Right lobe of liver (tissue), 6 donors: ENCODE results near the gene WHRN. TPM values are rescaled to one million over a fixed set of nuclear protein-coding genes. Genes with fewer than 3 reads are reported as not detected.
A peak's percentile ranks its signal among the peaks of the same experiment; 100 is the strongest.

Experiments used
- ATAC-seq, 4 donors: fragments of 200-7000 bp; cut with Tn5 transposase; one replicate each; pipeline ENCODE4 v1.9.1; 2020; ENCODE audit warnings: mild to moderate bottlenecking in 4 of 4, moderate library complexity in 4 of 4
- DNase-seq, 3 donors: peaks; one replicate each; pipeline ENCODE4 v3.0.0-alpha.2; 2020
- H3K27ac ChIP-seq, 3 donors: fragments of 200-600 bp; one replicate each; pipeline ENCODE4 v1.8.0; 2022
- H3K27me3 ChIP-seq, 2 donors: fragments of 200-600 bp; one replicate each; pipeline ENCODE4 v1.8.0; 2022
- H3K36me3 ChIP-seq, 4 donors: fragments of 200-600 bp; sonication (generic) in 1 of 4; one replicate each; pipeline versions ENCODE4 v1.5.1 to v1.8.0; 2017 to 2022; ENCODE audit warnings: control low read depth in 1 of 4
- H3K4me1 ChIP-seq, 4 donors: fragments of 200-600 bp; sonication (generic) in 1 of 4; one replicate each; pipeline versions ENCODE4 v1.5.1 to v1.8.0; 2017 to 2022; ENCODE audit warnings: control low read depth in 1 of 4
- H3K4me3 ChIP-seq, 3 donors: fragments of 200-600 bp; one replicate each; pipeline ENCODE4 v1.8.0; 2022
- H3K9me3 ChIP-seq, 4 donors: fragments of 200-600 bp; sonication (generic) in 1 of 4; one replicate each; pipeline versions ENCODE4 v1.5.1 to v1.8.0; 2017 to 2022; ENCODE audit warnings: control low read depth in 1 of 4
- POLR2A ChIP-seq: fragments of 450-650 bp; IDR thresholded peaks from one replicate; pipeline ENCODE4 v1.6.1; 2017; ENCODE audit warnings: antibody characterized with exemption, mild to moderate bottlenecking
- WGBS: methylation state at CpG from one replicate; pipeline ENCODE4 v1.1.6; 2018; ENCODE audit warnings: low coverage, low lambda C conversion rate; ENCODE audit not compliant: insufficient coverage; ENCODE audit errors: missing lambda C conversion rate; 5-methylcytosine and 5-hydroxymethylcytosine counted together
- intact Hi-C, 2 donors: fragments of 100-400 bp; cut with DNase I; formaldehyde crosslinking; loops; one replicate each; pipeline versions ENCODE4 v1.11.2 to v1.14.1; 2022
- total RNA-seq, 6 experiments: library from RNA; depleted of rRNA in 2 of 6; stranded (reverse); fragments of >200 nt in 2 of 6; fragmentation: NEBNext Ultra II Directional in 3 of 6; extraction: Animal tissue kit (Norgen Biotek cat#: 25700) in 3 of 6; gene quantifications; one replicate each; pipeline versions ENCODE4 v1.1.0 to v1.2.4, GENCODE V29; 2016 to 2023
- TF ChIP-seq, protein P1 (sequence below), 4 donors: fragments of 200-600 bp in 3 of 4; fragments of 450-650 bp in 1 of 4; IDR thresholded peaks; one replicate each; pipeline versions ENCODE4 v1.5.1 to v1.8.0; 2016 to 2022; ENCODE audit warnings: antibody characterized with exemption in 4 of 4, mild to moderate bottlenecking in 2 of 4
- donor health status: DM: no; HTN: yes; CAD: no.
- donor health status: DM: no; HTN: no; CAD: no.
- donor health status: DM: no; HTN: no; CAD: no.
- donor health status: DM: no; HTN: yes; CAD: no.
- donor health status: DM: no; HTN: yes; CAD: no.

The WHRN gene
- total RNA-seq, 6 experiments from 2014 or later, result 2.1 to 3.7 (median 2.7) TPM

DNA sequence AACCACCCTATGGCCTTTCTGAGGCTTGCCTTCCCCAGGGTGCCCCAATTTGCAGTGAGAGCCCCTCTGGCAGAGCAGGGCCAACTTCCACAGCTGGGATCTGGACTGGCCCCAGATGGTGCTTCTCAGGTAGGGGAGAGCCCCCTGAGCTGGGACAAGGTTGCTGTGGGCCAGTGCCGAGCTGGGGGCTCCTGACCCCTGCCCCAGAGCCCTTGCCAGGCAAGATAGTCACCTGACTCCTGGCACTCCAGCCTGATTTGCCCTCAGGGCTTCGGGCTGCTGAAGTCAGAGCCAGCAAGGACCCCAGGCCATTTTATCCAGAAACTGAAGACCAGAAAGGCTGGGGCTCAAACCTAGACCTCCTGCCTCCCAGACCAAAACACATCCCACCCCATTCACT, 84.1 kb downstream of the WHRN start:
- Histone ChIP-seq H3K27ac (no peak overlapping the region), H3K4me1 (no peaks in the 10 kb centered on the region), H3K27me3 (no peaks in the 10 kb centered on the region), H3K4me3 (no peak overlapping the region), H3K9me3 (no peaks in the 10 kb centered on the region), H3K36me3 (no peaks in the 10 kb centered on the region)
- TF ChIP-seq POLR2A, result no peak
- TF ChIP-seq, protein P1, sequence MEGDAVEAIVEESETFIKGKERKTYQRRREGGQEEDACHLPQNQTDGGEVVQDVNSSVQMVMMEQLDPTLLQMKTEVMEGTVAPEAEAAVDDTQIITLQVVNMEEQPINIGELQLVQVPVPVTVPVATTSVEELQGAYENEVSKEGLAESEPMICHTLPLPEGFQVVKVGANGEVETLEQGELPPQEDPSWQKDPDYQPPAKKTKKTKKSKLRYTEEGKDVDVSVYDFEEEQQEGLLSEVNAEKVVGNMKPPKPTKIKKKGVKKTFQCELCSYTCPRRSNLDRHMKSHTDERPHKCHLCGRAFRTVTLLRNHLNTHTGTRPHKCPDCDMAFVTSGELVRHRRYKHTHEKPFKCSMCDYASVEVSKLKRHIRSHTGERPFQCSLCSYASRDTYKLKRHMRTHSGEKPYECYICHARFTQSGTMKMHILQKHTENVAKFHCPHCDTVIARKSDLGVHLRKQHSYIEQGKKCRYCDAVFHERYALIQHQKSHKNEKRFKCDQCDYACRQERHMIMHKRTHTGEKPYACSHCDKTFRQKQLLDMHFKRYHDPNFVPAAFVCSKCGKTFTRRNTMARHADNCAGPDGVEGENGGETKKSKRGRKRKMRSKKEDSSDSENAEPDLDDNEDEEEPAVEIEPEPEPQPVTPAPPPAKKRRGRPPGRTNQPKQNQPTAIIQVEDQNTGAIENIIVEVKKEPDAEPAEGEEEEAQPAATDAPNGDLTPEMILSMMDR (IDR thresholded peaks at IDR 0.05), result no peak
- ATAC-seq, result no peak
- DNase-seq, result peak in 1 of 3 donors; percentile 37
- intact Hi-C loops, result no loop called here
- WGBS, result no CpG with 5 or more reads among the region's 2 CpGs

DNA sequence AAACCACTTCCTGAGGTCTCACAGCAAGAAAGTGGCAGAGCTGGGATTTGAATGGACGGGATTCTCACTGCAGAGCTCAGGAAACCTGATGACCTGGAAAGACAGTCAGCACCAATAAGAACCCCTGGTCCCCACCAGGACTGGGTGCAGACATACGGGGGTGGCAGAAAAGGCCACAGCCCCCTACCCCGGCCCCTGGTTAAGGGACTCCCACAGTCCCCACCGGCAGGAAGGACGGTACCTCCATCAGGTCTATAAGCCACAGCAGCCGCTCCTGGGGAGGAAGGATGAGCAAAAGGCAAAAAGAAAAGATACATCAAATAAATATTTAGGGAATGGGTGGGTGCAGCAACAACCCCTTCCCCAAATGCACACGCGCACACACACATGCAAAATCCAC, 85.5 kb downstream of the WHRN start:
- Histone ChIP-seq H3K4me3 (no peak overlapping the region), H3K9me3 (no peaks in the 10 kb centered on the region), H3K4me1 (no peaks in the 10 kb centered on the region), H3K36me3 (no peaks in the 10 kb centered on the region), H3K27ac (no peak overlapping the region), H3K27me3 (no peaks in the 10 kb centered on the region)
- 83% methylated on average over 3 of the region's 8 CpGs for WGBS
- TF ChIP-seq, protein P1 (IDR thresholded peaks at IDR 0.05), result no peak
- no peak for TF ChIP-seq POLR2A
- intact Hi-C loops, result loop anchor here in 1 of 2 donors (10.0 kb wide), 1 partner anchor 55 kb away; no protein-coding TSS in a partner anchor
- no peak for ATAC-seq
- peak in 1 of 3 donors; percentile 15 for DNase-seq

DNA sequence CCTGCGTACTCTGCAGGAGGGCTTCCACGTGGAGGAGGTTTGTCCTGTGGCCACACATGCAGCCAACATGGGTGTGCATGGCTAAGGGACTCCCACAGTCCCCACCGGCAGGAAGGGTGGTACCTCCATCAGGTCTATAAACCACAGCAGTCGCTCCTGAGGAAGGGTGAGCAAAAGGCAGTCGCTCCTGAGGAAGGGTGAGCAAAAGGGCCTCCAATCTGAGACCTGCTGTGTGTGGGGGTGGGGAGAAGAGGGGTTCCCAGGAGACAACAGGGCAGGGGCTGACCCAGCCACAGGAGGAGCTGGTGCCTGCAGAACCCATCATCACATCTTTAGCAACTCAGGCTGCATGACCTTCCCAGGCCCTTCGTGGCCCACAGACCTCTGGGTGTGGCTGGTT, 87.2 kb downstream of the WHRN start:
- TF ChIP-seq, protein P1 (IDR thresholded peaks at IDR 0.05), result no peak
- no peak for TF ChIP-seq POLR2A
- Histone ChIP-seq H3K27me3 (no peaks in the 10 kb centered on the region), H3K4me1 (no peaks in the 10 kb centered on the region), H3K27ac (no peak overlapping the region), H3K9me3 (no peaks in the 10 kb centered on the region), H3K4me3 (no peak overlapping the region), H3K36me3 (no peaks in the 10 kb centered on the region)
- ATAC-seq (no peak), DNase-seq (peak in 1 of 3 donors; percentile 22)
- WGBS, result no CpG with 5 or more reads among the region's 6 CpGs
- intact Hi-C loops, result loop anchor here in 1 of 2 donors (10.0 kb wide), 1 partner anchor 57 kb away; no protein-coding TSS in a partner anchor

DNA sequence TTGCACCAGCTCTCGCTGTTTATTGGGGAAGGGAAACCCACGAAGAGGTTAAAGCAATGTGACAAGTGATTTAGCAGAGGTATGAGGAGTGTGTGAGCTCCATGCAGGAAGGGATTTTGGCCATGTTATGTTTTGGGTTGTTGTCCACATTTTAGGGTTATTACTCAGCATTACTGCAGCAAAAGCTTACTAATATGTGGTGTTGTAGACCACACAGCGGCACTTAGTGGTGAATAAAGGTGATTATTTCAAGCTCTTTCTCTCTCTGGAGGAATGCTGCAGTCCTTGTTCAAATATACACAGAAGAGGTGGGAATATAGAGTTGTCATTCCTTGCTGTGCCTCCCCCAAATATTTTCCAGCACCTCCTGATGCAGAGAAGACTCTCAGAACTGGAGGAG, 87.8 kb downstream of the WHRN start:
- Histone ChIP-seq H3K9me3 (no peaks in the 10 kb centered on the region), H3K36me3 (no peaks in the 10 kb centered on the region), H3K27me3 (no peaks in the 10 kb centered on the region), H3K4me3 (no peak overlapping the region), H3K27ac (no peak overlapping the region), H3K4me1 (no peaks in the 10 kb centered on the region)
- intact Hi-C loops, result loop anchor here in 1 of 2 donors (10.0 kb wide), 1 partner anchor 57 kb away; no protein-coding TSS in a partner anchor
- ATAC-seq, result no peak
- 48% methylated on average over 3 of the region's 3 CpGs for WGBS
- DNase-seq, result no peak
- TF ChIP-seq POLR2A, result no peak
- TF ChIP-seq, protein P1 (IDR thresholded peaks at IDR 0.05), result no peak

DNA sequence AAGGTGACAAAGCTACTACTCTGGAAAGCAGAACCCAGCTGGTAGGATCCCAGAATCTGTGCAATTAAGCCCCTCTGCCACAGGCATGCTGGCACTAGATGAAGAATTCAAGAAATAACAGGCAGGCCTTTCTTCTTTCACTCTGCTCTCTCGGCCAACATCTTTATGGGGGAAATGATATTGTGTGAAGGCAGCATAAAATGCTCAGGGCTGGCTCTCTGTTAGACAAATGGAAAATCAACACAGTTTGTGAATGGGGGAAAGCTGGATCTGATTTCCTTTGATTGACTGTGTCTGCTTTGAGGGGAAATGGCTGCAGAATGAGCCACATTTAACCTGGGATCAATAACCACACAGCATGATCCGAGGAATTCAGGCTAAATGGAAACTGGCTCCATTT, 88.4 kb downstream of the WHRN start:
- DNase-seq (no peak), ATAC-seq (no peak)
- TF ChIP-seq POLR2A, result no peak
- TF ChIP-seq, protein P1 (IDR thresholded peaks at IDR 0.05), result no peak
- intact Hi-C loops, result loop anchor here in 1 of 2 donors (10.0 kb wide), 1 partner anchor 58 kb away; no protein-coding TSS in a partner anchor
- no peaks in the 10 kb centered on the region for H3K36me3 ChIP-seq
- 75% methylated on average over 2 of the region's 2 CpGs for WGBS
- H3K27ac ChIP-seq, result no peak overlapping the region
- no peaks in the 10 kb centered on the region for H3K4me1 ChIP-seq
- H3K9me3 ChIP-seq, result no peaks in the 10 kb centered on the region
- H3K4me3 ChIP-seq, result no peak overlapping the region
- H3K27me3 ChIP-seq, result no peaks in the 10 kb centered on the region
